ENCODE measurements around the gene ACBD4.

- TF ChIP-seq CTCF (IDR thresholded peaks at IDR 0.05): no peak
- no peak for TF ChIP-seq POLR2AphosphoS5 (IDR thresholded peaks at IDR 0.05)
Observed at GRCh38 chr17:45117848-45118646, 17.4 kb upstream of the ACBD4 start.
